HUES6 (cell line): ENCODE results near the gene CCDC85C.

Experiments used
- H3K27ac ChIP-seq: 2 replicates; pipeline ENCODE4 v1.7.0; 2013; ENCODE audit warnings: low read depth, mild to moderate bottlenecking, low read length, inconsistent platforms
- H3K27me3 ChIP-seq: 2 replicates; pipeline ENCODE4 v1.6.1; 2013; ENCODE audit warnings: low read length; ENCODE audit not compliant: control insufficient read depth, insufficient read depth
- H3K36me3 ChIP-seq: 2 replicates; pipeline ENCODE4 v1.6.1; 2013; ENCODE audit warnings: low read length; ENCODE audit not compliant: control insufficient read depth, insufficient read depth
- H3K4me1 ChIP-seq: 2 replicates; pipeline ENCODE4 v1.6.1; 2013; ENCODE audit warnings: low read length; ENCODE audit not compliant: control insufficient read depth, insufficient read depth
- H3K4me3 ChIP-seq: 2 replicates; pipeline ENCODE4 v1.5.1; 2013; ENCODE audit warnings: low read depth, low read length
- H3K9ac ChIP-seq: one replicate; pipeline ENCODE4 v1.6.1; 2013; ENCODE audit warnings: mild to moderate bottlenecking, low read length
- H3K9me3 ChIP-seq: 2 replicates; pipeline ENCODE4 v1.6.1; 2013; ENCODE audit warnings: low read depth, low read length; ENCODE audit not compliant: control insufficient read depth, insufficient read depth

CCDC85C gene

DNA sequence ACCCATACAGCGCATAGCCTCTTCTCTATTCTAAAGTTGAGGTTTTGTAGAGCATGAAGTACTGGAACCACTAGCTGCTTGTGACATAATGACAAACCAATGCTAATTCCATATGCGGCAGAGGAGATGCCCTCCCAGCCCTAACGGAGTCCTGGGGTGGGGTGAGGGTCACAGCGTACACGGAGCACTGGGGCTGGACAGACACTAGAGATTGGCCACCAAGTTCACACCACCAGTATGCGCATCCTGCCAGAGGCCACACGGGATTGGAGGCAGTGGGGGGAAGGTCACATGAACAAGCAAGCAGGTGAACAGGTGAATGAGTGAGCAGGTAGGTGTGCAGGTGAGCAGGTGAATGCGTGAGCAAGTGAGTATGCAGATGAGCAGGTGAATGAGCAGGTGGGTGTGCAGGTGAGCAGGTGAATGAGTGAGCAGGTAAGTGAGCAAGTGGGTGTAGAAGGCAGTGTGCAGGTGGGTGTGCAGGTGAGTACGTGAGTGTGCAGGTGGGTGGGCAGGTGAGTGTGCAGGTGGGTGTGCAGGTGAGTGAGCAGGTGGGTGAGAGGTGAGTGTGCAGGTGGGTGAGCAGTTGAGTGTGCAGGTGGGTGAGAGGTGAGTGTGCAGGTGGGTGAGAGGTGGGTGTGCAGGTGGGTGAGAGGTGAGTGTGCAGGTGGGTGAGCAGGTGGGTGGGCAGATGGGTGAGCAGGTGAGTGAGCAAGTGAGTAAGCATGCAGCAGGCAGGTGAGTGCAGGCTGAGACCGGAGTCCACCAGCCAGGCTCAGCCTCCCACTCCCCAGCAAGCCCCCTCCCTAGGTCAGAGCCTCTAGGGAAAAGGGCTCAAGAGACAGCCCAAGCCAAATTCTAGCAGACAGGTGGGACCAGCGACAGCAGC is 52.7 kb downstream of the CCDC85C start:
- no peak overlapping the region for H3K9ac ChIP-seq
- H3K4me1 ChIP-seq: peaks cover 16% of the 10 kb centered on the region
- H3K4me3 ChIP-seq: no peak overlapping the region
- no peak overlapping the region for H3K27ac ChIP-seq
- no peaks in the 10 kb centered on the region for H3K36me3 ChIP-seq
- no peaks in the 10 kb centered on the region for H3K27me3 ChIP-seq
- no peaks in the 10 kb centered on the region for H3K9me3 ChIP-seq

DNA sequence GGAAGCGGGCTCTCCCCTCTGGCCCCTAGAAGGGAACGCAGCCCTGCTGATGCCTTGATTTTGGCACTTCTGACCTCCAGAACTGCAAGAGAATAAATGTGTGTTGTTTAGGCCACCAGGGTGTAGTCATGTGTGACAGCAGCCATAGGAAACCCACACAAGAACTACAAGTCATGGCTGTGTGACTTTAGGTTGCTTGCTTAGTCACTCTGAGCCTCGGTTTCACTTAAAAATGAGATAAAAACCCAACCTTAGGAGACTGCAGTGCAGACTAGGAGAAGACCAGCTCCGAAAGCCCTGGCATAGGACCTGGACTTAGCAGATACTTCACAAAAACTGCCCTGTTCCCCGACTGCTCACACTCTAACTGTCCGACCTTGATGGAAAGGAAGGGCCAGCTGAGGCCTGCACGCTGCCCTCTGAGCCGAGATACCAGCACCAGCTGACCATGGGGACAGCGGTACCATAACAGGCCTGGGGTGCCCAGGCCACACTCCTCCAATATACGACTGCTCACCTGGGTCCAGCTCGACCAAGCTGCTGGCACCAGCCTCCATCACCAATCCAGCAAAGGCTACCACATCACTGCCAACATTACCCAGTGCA is 53.5 kb downstream of the CCDC85C start:
- Histone ChIP-seq H3K36me3 (no peaks in the 10 kb centered on the region), H3K27ac (no peak overlapping the region), H3K4me3 (no peak overlapping the region), H3K4me1 (peaks cover 24% of the 10 kb centered on the region), H3K9ac (no peak overlapping the region), H3K27me3 (no peaks in the 10 kb centered on the region; the same call in 1 of the 2 replicates), H3K9me3 (no peaks in the 10 kb centered on the region)

GRCh38 chr14:99549684-99550083 is 54.3 kb downstream of the CCDC85C start:
- Histone ChIP-seq H3K27ac (no peak overlapping the region; the same call in 1 of the 2 replicates), H3K9me3 (no peaks in the 10 kb centered on the region), H3K4me3 (no peak overlapping the region), H3K4me1 (peaks cover 31% of the 10 kb centered on the region), H3K36me3 (no peaks in the 10 kb centered on the region), H3K27me3 (no peaks in the 10 kb centered on the region; the same call in 1 of the 2 replicates), H3K9ac (no peak overlapping the region)

DNA sequence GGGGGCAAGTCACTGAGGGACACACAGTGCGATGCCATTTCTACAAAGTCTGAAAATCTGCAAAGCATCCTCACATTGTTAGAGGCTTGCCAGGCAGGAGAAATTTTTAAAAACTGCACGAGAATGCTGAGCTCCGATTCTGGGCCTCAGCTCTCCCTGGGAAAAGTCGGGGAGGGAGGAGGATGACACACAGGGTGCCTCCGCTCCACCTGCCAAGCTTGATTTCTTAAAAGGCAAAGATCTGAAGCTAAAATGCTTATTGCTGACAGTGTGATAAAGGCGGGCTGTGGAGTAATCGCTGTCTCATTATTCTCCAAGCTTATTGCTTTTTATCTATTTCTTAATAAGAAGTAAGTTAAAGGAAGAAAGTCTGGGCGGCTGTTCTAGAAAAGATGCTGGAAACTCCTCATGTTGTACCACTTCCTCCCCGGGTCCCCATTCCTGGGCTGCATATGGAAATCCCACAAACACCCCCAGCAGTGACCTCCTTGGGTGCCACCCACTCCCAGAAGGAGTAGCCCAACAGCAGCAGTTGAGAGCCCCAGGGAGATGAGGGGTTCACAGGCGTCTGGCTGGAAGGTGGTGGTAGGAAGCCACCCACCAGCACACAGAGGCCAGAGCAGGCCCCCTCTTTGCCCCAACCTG is 55.0 kb downstream of the CCDC85C start:
- H3K9ac ChIP-seq: no peak overlapping the region

GRCh38 chr14:99548255-99548654 is 55.8 kb downstream of the CCDC85C start:
- Histone ChIP-seq H3K9me3 (no peaks in the 10 kb centered on the region), H3K9ac (no peak overlapping the region), H3K27ac (no peak overlapping the region), H3K27me3 (no peaks in the 10 kb centered on the region; the same call in 1 of the 2 replicates), H3K4me3 (no peak overlapping the region), H3K4me1 (peaks cover 33% of the 10 kb centered on the region), H3K36me3 (no peaks in the 10 kb centered on the region)

More for the DNA sequence above, 55.0 kb downstream of the CCDC85C start:
- Histone ChIP-seq H3K4me3 (no peak overlapping the region), H3K36me3 (no peaks in the 10 kb centered on the region), H3K27ac (no peak overlapping the region; the same call in 1 of the 2 replicates), H3K27me3 (no peaks in the 10 kb centered on the region; the same call in 1 of the 2 replicates), H3K4me1 (peaks cover 31% of the 10 kb centered on the region), H3K9me3 (no peaks in the 10 kb centered on the region)

DNA sequence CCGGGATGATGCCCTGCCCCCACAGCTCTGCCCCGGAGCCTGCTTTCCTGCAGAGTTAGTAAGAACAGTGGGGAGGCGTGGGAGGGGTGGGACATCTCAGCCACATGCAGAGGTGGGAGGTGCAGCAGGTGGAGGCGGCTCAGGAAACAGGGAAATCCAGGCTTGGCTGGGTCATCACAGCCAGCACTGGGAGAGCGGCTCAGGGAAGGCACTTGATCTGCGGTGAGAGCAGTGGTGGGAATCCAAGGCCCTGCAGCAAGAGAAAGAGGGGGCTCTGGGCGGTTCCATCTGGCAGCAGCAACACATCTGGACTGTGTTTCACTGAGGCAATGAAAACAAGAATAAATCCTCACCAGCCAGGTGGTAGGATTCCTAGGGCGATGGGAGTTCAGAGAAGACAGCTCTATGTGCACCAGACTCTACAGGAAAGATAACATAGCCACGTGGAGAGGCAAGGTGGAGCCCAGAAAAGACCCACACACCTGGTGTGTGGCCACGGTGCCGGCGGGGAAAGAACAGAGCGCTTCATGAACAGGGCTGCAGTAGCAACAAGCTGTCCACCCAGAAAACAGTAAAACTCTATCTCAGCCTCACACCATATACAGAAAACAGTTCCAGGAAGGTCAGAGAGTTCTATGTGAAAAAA is 57.6 kb downstream of the CCDC85C start:
- Histone ChIP-seq H3K27ac (no peak overlapping the region), H3K4me3 (no peak overlapping the region), H3K27me3 (no peaks in the 10 kb centered on the region; the same call in 1 of the 2 replicates), H3K9me3 (no peaks in the 10 kb centered on the region), H3K9ac (no peak overlapping the region), H3K36me3 (no peaks in the 10 kb centered on the region), H3K4me1 (peaks cover 40% of the 10 kb centered on the region)

GRCh38 chr14:99545586-99545985 is 58.4 kb downstream of the CCDC85C start:
- H3K27ac ChIP-seq: 0 out of 2 replicates have a peak overlapping the region, but pooled peaks have one; percentile 6
- no peaks in the 10 kb centered on the region; the same call in 1 of the 2 replicates for H3K27me3 ChIP-seq
- no peaks in the 10 kb centered on the region for H3K36me3 ChIP-seq
- no peak overlapping the region for H3K9ac ChIP-seq
- H3K4me3 ChIP-seq: no peak overlapping the region
- peaks cover 48% of the 10 kb centered on the region for H3K4me1 ChIP-seq
- no peaks in the 10 kb centered on the region for H3K9me3 ChIP-seq

DNA sequence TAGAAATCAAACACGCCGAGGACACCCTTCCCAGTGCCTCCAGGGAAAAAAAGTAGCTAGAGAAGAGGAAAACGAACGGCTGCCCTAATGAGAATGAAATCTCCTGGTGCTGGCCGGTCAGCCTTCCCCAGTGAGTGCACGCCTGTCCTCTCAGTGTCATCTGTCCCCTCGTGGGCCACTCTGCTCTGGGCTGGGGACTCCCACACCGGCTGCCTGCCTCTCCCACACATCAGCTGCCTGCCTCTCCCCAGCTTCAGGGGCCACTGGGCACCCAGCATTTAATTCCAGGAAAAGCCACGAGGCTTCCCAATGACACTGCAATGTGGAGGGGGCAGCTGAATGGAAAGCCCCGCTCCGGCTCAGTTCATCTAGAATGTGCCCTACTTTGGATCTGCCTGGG is 59.0 kb downstream of the CCDC85C start:
- no peaks in the 10 kb centered on the region for H3K9me3 ChIP-seq
- no peak overlapping the region for H3K9ac ChIP-seq
- no peak overlapping the region for H3K27ac ChIP-seq
- no peaks in the 10 kb centered on the region for H3K36me3 ChIP-seq
- no peaks in the 10 kb centered on the region; the same call in 1 of the 2 replicates for H3K27me3 ChIP-seq
- peaks cover 51% of the 10 kb centered on the region for H3K4me1 ChIP-seq
- H3K4me3 ChIP-seq: no peak overlapping the region

DNA sequence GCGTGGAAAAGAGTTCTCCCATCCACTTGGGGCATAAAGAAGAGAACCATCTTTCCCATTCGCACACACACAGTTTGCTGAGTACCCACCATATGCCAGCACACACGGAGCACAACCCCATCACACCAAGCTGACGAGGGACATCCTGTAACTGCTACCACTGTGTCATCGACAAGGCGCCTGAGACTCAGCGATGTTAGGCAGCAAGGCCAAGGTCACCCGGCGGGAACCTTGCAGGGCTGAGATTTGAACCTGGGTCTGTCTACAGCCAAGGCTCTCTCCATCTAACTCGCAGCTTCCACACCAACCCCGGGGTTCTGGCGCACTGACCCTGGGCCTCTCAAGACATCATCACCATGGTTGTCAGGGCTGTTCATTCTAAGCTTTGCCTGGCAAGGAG is 60.0 kb downstream of the CCDC85C start:
- H3K9ac ChIP-seq: no peak overlapping the region
- H3K4me3 ChIP-seq: no peak overlapping the region
- no peaks in the 10 kb centered on the region for H3K9me3 ChIP-seq
- peaks cover 42% of the 10 kb centered on the region for H3K4me1 ChIP-seq
- H3K27me3 ChIP-seq: no peaks in the 10 kb centered on the region; the same call in 1 of the 2 replicates
- H3K36me3 ChIP-seq: no peaks in the 10 kb centered on the region
- no peak overlapping the region for H3K27ac ChIP-seq

GRCh38 chr14:99543370-99543769 is 60.6 kb downstream of the CCDC85C start:
- Histone ChIP-seq H3K36me3 (no peaks in the 10 kb centered on the region), H3K9me3 (no peaks in the 10 kb centered on the region), H3K27me3 (no peaks in the 10 kb centered on the region; the same call in 1 of the 2 replicates), H3K4me3 (no peak overlapping the region), H3K4me1 (peaks cover 47% of the 10 kb centered on the region), H3K9ac (no peak overlapping the region), H3K27ac (no peak overlapping the region)
